Measurements from ENCODE around the gene ANP32D.
"Not testable (repeated sequence)": the region's sequence is repeated elsewhere in the genome, so short reads cannot be mapped to it uniquely, and the experiment has no call there.

Gene ANP32D

DNA sequence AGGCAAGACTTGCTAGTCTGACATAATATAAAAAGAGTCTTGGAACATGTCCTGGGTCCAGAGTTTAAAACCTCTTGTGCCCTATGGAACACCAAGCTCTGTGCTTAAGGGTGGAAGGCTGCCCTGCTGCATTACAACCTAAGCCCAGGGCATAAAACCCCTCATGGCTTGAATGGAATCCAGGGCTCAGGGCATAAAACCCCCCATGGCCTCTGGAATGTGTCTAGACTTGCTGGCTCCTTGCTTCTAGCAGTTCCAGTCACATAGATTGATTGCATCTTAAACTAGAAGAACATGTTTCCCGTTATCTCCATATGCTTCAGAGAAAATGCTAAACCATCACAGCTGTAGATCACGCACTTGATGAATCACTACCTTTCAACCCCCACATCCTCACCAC is 34.5 kb downstream of the ANP32D start:
- DNase-seq (ENCODE audit: low read depth, low spot score) = not testable (repeated sequence)

GRCh38 chr12:48508987-48509386 is 36.6 kb downstream of the ANP32D start:
- no peak for DNase-seq (ENCODE audit: low read depth, low spot score)

DNA sequence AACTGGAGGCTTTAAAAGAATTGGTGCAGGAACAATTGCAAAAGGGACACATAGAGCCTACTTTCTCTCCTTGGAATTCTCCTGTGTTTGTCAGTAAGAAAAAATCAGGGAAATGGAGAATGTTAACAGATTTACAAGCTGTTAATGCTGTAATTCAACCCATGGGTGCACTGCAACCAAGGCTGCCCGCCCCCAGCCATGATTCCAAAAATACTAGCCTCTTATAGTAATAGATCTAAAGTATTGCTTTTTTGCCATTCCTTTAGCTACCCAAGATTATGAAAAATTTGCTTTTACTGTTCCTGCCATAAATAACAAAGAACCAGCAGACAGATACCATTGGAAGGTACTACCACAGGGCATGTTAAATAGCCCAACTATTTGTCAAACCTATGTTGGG is 37.8 kb downstream of the ANP32D start:
- no peak for DNase-seq (ENCODE audit: low read depth, low spot score)

DNA sequence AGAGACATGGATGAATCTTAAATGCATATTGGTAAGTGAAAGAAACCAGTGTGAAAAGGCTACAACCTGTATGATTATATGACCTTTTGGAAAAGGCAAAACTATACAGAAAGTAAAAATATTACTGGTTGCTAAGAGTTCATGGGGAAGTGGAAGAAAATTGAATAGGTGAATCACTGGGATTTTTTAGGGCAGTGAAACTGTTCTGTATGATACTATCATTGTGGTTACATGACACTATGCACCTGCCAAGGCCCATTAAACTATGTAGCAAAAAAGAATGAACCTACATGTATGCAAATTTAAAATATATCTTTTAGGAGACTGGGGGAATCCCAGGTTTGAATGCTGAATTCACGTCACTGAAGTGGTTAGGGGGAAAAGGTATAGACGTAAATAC is 40.5 kb downstream of the ANP32D start:
- no peak for DNase-seq (ENCODE audit: low read depth, low spot score)

GRCh38 chr12:48514728-48515127 is 42.4 kb downstream of the ANP32D start:
- DNase-seq (ENCODE audit: low read depth, low spot score) = no peak

- not testable (repeated sequence) for DNase-seq (ENCODE audit: low read depth, low spot score)
Measured at GRCh38 chr12:48520381-48520780, 48.0 kb downstream of the ANP32D start.

Data from smooth muscle cell of the brain vasculature (primary cell).